Common myeloid progenitor, CD34-positive (primary cell): ENCODE results near the gene GRIN2D.

Experiments
- CTCF ChIA-PET: fragments of 350-600 bp; sonication (Branson Sonifier 250); formaldehyde crosslinking; loops from one replicate; lab custom pipeline; 2021; ENCODE audit warnings: antibody characterized with exemption; lab: Charles Lee
- POLR2A ChIA-PET: fragments of 350-600 bp; sonication (Branson Sonifier 250); formaldehyde crosslinking; loops from one replicate; lab custom pipeline; 2021; ENCODE audit warnings: antibody characterized with exemption; lab: Charles Lee
- DNase-seq, 3 donors: peaks; one replicate each; pipeline versions ENCODE4 v3.0.0 to v3.0.0-alpha.2; 2013
- H3K27ac ChIP-seq, 2 experiments: 1 replicate in 1 of 2; 2 replicates in 1 of 2; pipeline ENCODE4 v1.7.0; 2013; ENCODE audit warnings: inconsistent platforms in 2 of 2, low read length in 2 of 2, mild to moderate bottlenecking in 2 of 2, low read depth in 1 of 2, moderate library complexity in 1 of 2; ENCODE audit not compliant: severe bottlenecking in 2 of 2, insufficient read depth in 1 of 2, poor library complexity in 1 of 2
- H3K27me3 ChIP-seq, 5 experiments: replicated peaks in 2 of 5; 1 replicate in 3 of 5; 2 replicates in 2 of 5; pipeline versions ENCODE4 v1.6.1 to v1.7.0; 2013; ENCODE audit warnings: low read length in 4 of 5, mild to moderate bottlenecking in 2 of 5, moderate library complexity in 2 of 5, inconsistent platforms in 1 of 5; ENCODE audit not compliant: insufficient read depth in 5 of 5, control insufficient read depth in 4 of 5
- H3K36me3 ChIP-seq, 4 experiments: 1 replicate in 2 of 4; 2 replicates in 2 of 4; pipeline versions ENCODE4 v1.6.1 to v1.7.0; 2013; ENCODE audit warnings: low read length in 3 of 4, control low read depth in 1 of 4, mild to moderate bottlenecking in 1 of 4; ENCODE audit not compliant: control insufficient read depth in 4 of 4, insufficient read depth in 4 of 4
- H3K4me1 ChIP-seq, 4 experiments: 1 replicate in 3 of 4; 2 replicates in 1 of 4; pipeline versions ENCODE4 v1.6.1 to v1.7.1; 2013; ENCODE audit warnings: low read length in 3 of 4, mild to moderate bottlenecking in 3 of 4, control low read depth in 1 of 4, inconsistent platforms in 1 of 4, moderate library complexity in 1 of 4; ENCODE audit not compliant: control insufficient read depth in 4 of 4, insufficient read depth in 4 of 4; ENCODE audit errors: control extremely low read depth in 1 of 4
- H3K4me3 ChIP-seq, 7 experiments: 1 replicate in 4 of 7; 2 replicates in 3 of 7; pipeline versions ENCODE4 v1.5.1 to v1.7.0; 2013; ENCODE audit warnings: mild to moderate bottlenecking in 7 of 7, low read length in 6 of 7, moderate library complexity in 6 of 7, inconsistent platforms in 2 of 7, low read depth in 2 of 7, control low read depth in 1 of 7; ENCODE audit not compliant: insufficient read depth in 4 of 7, control insufficient read depth in 1 of 7; ENCODE audit errors: extremely low read depth in 1 of 7
- H3K9me3 ChIP-seq, 5 experiments: 1 replicate in 4 of 5; 2 replicates in 1 of 5; pipeline versions ENCODE4 v1.6.1 to v1.7.1; 2013; ENCODE audit warnings: low read length in 4 of 5, mild to moderate bottlenecking in 2 of 5, inconsistent platforms in 1 of 5, low read depth in 1 of 5, moderate library complexity in 1 of 5; ENCODE audit not compliant: control insufficient read depth in 4 of 5, insufficient read depth in 2 of 5; ENCODE audit errors: control extremely low read depth in 1 of 5
- WGBS: methylation state at CpG from one replicate; pipeline ENCODE4 v1.1.5; 2013; ENCODE audit not compliant: insufficient coverage; 5-methylcytosine and 5-hydroxymethylcytosine counted together

Gene GRIN2D

GRCh38 chr19:48396016-48396823 is 2.8 kb downstream of the GRIN2D start:
- CTCF ChIA-PET, result interaction anchor here (1.6 kb wide), 1 partner anchor 193 kb away, joined by 3 read pairs; no protein-coding TSS in a partner anchor
- DNase-seq, result no peak
- no peak overlapping the region for H3K4me3 ChIP-seq
- 62% methylated on average over 10 of the region's 24 CpGs for WGBS
- H3K4me1 ChIP-seq, result peaks cover 0 to 56% (median 34%) of the 10 kb centered on the region in 4 experiments
- no peaks in the 10 kb centered on the region for H3K9me3 ChIP-seq
- H3K27me3 ChIP-seq, result peaks cover 0 to 62% (median 33%) of the 10 kb centered on the region in 5 experiments
- H3K36me3 ChIP-seq, result no peaks in the 10 kb centered on the region
- POLR2A ChIA-PET, result no interaction called here
- no peak overlapping the region for H3K27ac ChIP-seq

DNA sequence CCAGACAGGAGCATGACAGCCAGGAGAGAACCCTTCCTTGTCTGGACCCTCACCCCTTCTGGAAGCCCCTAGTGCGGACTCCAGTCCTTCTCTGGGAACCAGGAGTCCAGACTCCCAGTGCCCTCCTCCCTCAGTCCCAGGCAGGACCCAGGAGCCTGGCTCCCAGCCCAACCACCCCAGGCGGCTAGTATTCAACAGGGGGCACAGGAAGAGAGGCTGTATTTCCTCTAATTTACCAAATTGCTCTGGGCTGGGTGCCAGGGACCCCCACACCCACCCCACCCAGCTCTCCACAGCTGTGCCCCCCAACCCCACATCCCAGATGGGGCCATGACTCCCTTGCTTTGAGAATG is 3.3 kb downstream of the GRIN2D start:
- WGBS, result 86% methylated on average over 1 of the region's 2 CpGs
- H3K4me3 ChIP-seq, result no peak overlapping the region
- H3K9me3 ChIP-seq, result no peaks in the 10 kb centered on the region
- H3K36me3 ChIP-seq, result no peaks in the 10 kb centered on the region
- CTCF ChIA-PET, result no interaction called here
- DNase-seq, result no peak
- peaks cover 0 to 52% (median 33%) of the 10 kb centered on the region in 4 experiments for H3K4me1 ChIP-seq
- H3K27me3 ChIP-seq, result peaks cover 0 to 62% (median 33%) of the 10 kb centered on the region in 5 experiments
- POLR2A ChIA-PET, result no interaction called here
- H3K27ac ChIP-seq, result no peak overlapping the region

DNA sequence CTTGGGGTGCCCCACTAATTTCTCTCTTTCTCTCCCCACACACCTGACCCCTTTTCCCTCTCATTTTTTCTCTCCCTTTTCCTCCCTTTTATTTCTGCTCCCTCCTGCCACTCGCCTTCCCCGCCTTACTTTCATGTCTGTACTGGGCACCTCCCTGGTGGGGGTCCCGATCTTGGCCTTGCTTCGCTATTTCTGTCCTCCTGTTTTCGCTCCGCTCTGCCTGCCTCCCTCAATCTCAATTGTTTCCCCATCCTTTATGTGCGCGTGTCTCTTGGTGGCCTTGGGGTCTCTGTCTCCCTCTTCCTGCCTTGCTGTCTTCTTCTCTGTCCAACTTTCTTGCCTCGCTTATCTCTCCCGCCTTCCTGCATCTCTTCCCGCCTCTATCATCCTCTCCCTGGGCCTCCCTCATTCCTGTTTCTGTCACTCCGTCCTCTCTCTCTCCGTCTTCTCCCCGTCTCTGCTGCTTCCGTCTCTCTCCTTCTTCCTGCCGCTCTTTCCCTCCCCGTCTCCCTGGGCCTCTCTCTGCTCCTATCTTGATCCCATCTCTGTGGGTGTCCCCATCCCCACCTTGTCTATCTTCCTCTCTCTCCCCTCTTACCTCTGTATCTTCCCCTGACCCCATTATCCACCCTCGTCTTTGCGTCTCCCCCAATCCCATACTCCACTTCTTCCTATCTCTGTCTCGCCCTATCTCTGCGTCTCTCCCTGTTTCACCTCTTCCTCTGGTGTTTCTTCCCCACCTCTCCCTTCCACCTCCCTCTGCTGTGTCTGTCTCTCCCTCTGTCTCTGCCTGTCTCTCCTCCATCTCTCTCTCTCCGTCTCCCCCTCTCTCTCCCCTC is 4.0 kb downstream of the GRIN2D start:
- 47% methylated on average over 22 of the region's 22 CpGs for WGBS
- ChIA-PET CTCF (no interaction called here), POLR2A (no interaction called here)
- H3K4me1 ChIP-seq, result peaks cover 0 to 51% (median 32%) of the 10 kb centered on the region in 4 experiments
- H3K36me3 ChIP-seq, result no peaks in the 10 kb centered on the region
- peaks cover 0 to 60% (median 33%) of the 10 kb centered on the region in 5 experiments for H3K27me3 ChIP-seq
- no peak overlapping the region for H3K27ac ChIP-seq
- DNase-seq, result no peak
- peak overlapping the region in 4 of 7 experiments; percentile 29 to 54 (median 48) for H3K4me3 ChIP-seq
- H3K9me3 ChIP-seq, result no peaks in the 10 kb centered on the region

DNA sequence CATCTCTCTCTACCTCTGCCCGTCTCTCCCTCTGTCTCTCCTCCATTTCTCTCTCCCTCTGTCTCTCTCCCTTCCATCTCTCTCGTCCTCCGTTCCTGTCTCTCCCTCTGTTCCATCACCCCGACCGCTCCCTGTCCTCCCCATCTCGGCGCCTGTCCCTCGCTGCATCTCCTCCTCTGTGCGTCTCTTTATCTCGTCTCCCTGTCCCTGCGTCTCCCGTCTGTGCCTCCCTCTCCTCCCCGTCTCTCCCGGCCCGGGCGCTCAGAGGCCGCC is 4.6 kb downstream of the GRIN2D start:
- ChIA-PET CTCF (no interaction called here), POLR2A (no interaction called here)
- DNase-seq, result no peak
- 9% methylated on average over 12 of the region's 17 CpGs for WGBS
- no peak overlapping the region for H3K27ac ChIP-seq
- H3K4me1 ChIP-seq, result peaks cover 0 to 51% (median 32%) of the 10 kb centered on the region in 4 experiments
- H3K27me3 ChIP-seq, result peaks cover 0 to 55% (median 31%) of the 10 kb centered on the region in 5 experiments
- H3K36me3 ChIP-seq, result no peaks in the 10 kb centered on the region
- peak overlapping the region in 6 of 7 experiments; percentile 22 to 54 (median 48) for H3K4me3 ChIP-seq
- H3K9me3 ChIP-seq, result no peaks in the 10 kb centered on the region

- ChIA-PET CTCF (no interaction called here), POLR2A (no interaction called here)
- H3K4me1 ChIP-seq, result peaks cover 0 to 46% (median 29%) of the 10 kb centered on the region in 4 experiments
- no peaks in the 10 kb centered on the region for H3K9me3 ChIP-seq
- H3K27ac ChIP-seq, result peak overlapping the region in 1 of 2 experiments; percentile 49
- peaks cover 0 to 50% (median 31%) of the 10 kb centered on the region in 5 experiments for H3K27me3 ChIP-seq
- peak; percentile 57 to 80 (median 72) for DNase-seq
- H3K4me3 ChIP-seq, result peak overlapping the region in 6 of 7 experiments; percentile 22 to 54 (median 48)
- 6% methylated on average over 86 of the region's 104 CpGs for WGBS
- no peaks in the 10 kb centered on the region for H3K36me3 ChIP-seq
These were observed 5.1 kb downstream of the GRIN2D start for GRCh38 chr19:48398375-48399235.

DNA sequence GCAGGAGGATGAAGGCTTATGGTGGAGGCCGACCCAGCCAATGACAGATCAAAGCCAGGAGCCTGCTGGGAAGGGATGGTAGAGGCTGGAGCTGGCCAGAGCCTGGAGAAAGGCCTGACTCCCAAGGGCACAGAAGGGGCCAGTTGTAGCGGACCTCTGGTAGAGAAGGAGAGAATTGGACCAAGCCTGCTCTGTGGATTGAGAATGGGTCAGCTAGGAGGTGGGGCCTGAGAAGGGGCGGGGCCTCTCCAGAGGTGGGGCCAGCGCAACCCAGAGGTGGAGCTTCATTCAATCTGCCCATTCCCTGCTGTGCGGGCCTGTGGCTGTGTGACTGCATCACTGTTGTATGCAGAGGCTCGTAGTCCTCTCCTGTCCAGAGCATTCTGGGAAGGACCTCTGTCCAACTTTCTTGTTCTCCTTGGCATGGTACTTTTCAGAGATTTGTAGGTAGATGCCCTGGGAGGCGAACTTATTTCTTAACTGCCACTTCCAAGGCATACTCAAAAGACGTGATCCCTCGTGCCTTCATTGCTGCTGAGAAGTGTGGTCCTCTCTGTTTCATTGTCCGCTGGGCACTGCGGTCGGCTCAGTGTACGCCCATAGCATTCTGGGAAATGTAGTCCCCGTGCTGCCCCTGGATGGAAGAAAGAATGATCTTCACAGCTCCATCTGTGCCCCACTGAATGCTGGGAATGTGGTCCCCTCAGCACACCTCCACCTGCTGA is 6.7 kb downstream of the GRIN2D start:
- WGBS, result 67% methylated on average over 12 of the region's 14 CpGs
- DNase-seq, result no peak
- Histone ChIP-seq H3K27ac (no peak overlapping the region), H3K36me3 (no peaks in the 10 kb centered on the region), H3K4me3 (peak overlapping the region in 1 of 7 experiments; percentile 11), H3K9me3 (no peaks in the 10 kb centered on the region), H3K4me1 (peaks cover 0 to 32% (median 17%) of the 10 kb centered on the region in 4 experiments), H3K27me3 (peaks cover 0 to 35% (median 25%) of the 10 kb centered on the region in 5 experiments)
- ChIA-PET POLR2A (no interaction called here), CTCF (interaction anchor here (1.6 to 1.7 kb wide), 2 partner anchors 9 to 14 kb away, joined by 4 read pairs; partner anchors contain the start of gene KDELR1)
